Measurements from ENCODE around the gene SLC22A2. TPM values are rescaled to one million over a fixed set of nuclear protein-coding genes. Genes with fewer than 3 reads are reported as not detected.

Gene SLC22A2
- total and polyA plus RNA-seq, 8 donors: not detected

GRCh38 chr6:160222491-160222890 lies 36.1 kb downstream of the SLC22A2 start:
- WGBS, 2 donors: 74 to 91% methylated on average over 4 of the region's 4 CpGs
- intact Hi-C loops (cut with DNase I): no loop called here
- FAIRE-seq (no peak), DNase-seq (no peak), ATAC-seq (no peak)
- no peaks in the 10 kb centered on the region for H3K9me3 ChIP-seq
- H3K36me3 ChIP-seq: no peaks in the 10 kb centered on the region
- no peaks in the 10 kb centered on the region for H3K4me1 ChIP-seq
- TF ChIP-seq CTCF (IDR thresholded peaks at IDR 0.05): no peak
- H3K4me3 ChIP-seq: no peak overlapping the region
- H3K27ac ChIP-seq: no peak overlapping the region
- H3K27me3 ChIP-seq: no peaks in the 10 kb centered on the region

DNA sequence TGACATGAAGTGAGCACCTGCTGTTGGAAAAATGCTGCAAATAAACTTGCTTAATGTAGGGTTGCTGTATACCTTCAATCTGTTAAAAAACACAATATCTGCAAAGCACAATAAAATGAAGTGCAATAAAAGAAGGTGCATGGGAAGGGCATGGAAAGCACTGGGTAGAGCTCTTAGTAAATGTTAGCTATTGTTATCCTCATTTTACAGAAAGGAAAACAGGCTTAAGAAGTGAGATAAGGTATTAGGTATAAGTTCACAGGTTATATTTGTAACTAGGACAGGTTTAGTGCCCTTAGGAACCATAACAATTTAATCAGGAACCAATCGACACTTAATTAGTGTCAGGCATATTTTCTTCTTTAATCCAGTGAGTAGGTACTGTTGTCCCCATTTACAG lies 36.7 kb downstream of the SLC22A2 start:
- Histone ChIP-seq H3K9me3 (no peaks in the 10 kb centered on the region), H3K36me3 (no peaks in the 10 kb centered on the region), H3K27me3 (no peaks in the 10 kb centered on the region), H3K4me3 (no peak overlapping the region), H3K4me1 (no peaks in the 10 kb centered on the region), H3K27ac (no peak overlapping the region)
- intact Hi-C loops (cut with DNase I): no loop called here
- WGBS, 2 donors: 73 to 88% methylated on average over 1 of the region's 1 CpG
- TF ChIP-seq CTCF (IDR thresholded peaks at IDR 0.05): no peak
- FAIRE-seq: no peak
- no peak for DNase-seq
- no peak for ATAC-seq

- no peaks in the 10 kb centered on the region for H3K36me3 ChIP-seq
- intact Hi-C loops (cut with DNase I): no loop called here
- DNase-seq: no peak
- no peak overlapping the region for H3K4me3 ChIP-seq
- peak; percentile 13 for FAIRE-seq
- no peaks in the 10 kb centered on the region for H3K4me1 ChIP-seq
- H3K27ac ChIP-seq: no peak overlapping the region
- ATAC-seq: peak; percentile 73 to 87 (median 85)
- H3K27me3 ChIP-seq: no peaks in the 10 kb centered on the region
- TF ChIP-seq CTCF (IDR thresholded peaks at IDR 0.05): peak in 1 of 4 donors; percentile 11
- H3K9me3 ChIP-seq: no peaks in the 10 kb centered on the region
- WGBS, 2 donors: 24 to 26% methylated on average over 3 of the region's 3 CpGs
Measured at GRCh38 chr6:160221423-160221822, 37.2 kb downstream of the SLC22A2 start.

GRCh38 chr6:160218810-160219209 lies 39.8 kb downstream of the SLC22A2 start:
- ATAC-seq (no peak), DNase-seq (no peak), FAIRE-seq (no peak)
- Histone ChIP-seq H3K27me3 (no peaks in the 10 kb centered on the region), H3K36me3 (no peaks in the 10 kb centered on the region), H3K4me3 (no peak overlapping the region), H3K9me3 (no peaks in the 10 kb centered on the region), H3K27ac (no peak overlapping the region), H3K4me1 (no peaks in the 10 kb centered on the region)
- WGBS, 2 donors: 80 to 81% methylated on average over 2 of the region's 2 CpGs
- no peak for TF ChIP-seq CTCF (IDR thresholded peaks at IDR 0.05)
- intact Hi-C loops (cut with DNase I): no loop called here

- WGBS, 2 donors: 22 to 24% methylated on average over 4 of the region's 4 CpGs
- no peak overlapping the region for H3K4me3 ChIP-seq
- ATAC-seq: peak in 1 of 4 donors; percentile 45
- no peaks in the 10 kb centered on the region for H3K9me3 ChIP-seq
- no peaks in the 10 kb centered on the region for H3K36me3 ChIP-seq
- H3K27me3 ChIP-seq: no peaks in the 10 kb centered on the region
- peak; percentile 39 for FAIRE-seq
- TF ChIP-seq CTCF (IDR thresholded peaks at IDR 0.05): no peak
- H3K27ac ChIP-seq: no peak overlapping the region
- no peaks in the 10 kb centered on the region for H3K4me1 ChIP-seq
- intact Hi-C loops (cut with DNase I): no loop called here
- DNase-seq: no peak
Measured at GRCh38 chr6:160217863-160218262, 40.8 kb downstream of the SLC22A2 start.

Measured in pancreas (tissue), 10 donors.